GM10847 (cell line): ENCODE results near the gene BIRC6.

Experiments used
- POLR2A ChIP-seq: IDR thresholded peaks from 2 replicates; pipeline ENCODE4 v1.6.1; 2011; ENCODE audit not compliant: insufficient read length; ENCODE audit errors: extremely low read depth

The BIRC6 gene

DNA sequence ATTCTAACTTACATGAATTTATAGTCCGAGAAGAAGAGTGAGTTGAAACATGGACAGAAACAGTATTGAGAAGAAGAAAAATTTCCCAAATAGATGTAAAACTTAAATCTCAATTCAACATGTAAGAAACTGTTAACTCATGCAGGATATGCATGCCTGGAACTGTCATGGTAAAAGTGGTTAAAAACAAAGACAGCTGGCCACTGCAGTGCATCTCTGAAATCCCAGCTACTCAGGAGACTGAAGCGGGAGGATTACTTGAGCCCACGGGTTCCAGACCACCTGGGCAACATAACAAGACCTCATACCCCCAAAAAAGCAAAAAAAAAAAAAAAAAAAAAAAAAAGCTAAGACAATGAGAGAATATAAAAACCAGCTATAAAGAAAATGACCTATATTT, 178.0 kb downstream of the BIRC6 start:
- no peak for TF ChIP-seq POLR2A

DNA sequence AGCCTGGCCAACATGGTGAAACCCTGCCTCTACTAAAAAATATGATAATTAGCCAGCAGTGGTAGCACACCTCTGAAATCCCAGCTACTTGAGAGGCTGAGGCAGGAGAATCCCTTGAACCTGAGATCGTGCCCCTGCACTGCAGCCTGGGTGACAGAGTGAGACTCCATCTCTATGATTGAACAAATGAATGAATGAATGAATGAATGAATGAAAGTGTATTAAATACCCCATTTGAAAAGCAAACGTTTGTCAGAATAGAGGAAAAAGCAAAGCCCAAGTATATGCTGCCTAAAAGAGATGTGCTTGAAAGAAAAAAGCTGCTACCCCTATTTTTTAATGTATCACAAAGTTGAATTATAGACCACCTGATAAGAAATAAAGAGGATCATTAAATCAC, 181.9 kb downstream of the BIRC6 start:
- TF ChIP-seq POLR2A = no peak

GRCh38 chr2:32553829-32554432, 197.1 kb downstream of the BIRC6 start:
- no peak for TF ChIP-seq POLR2A

- TF ChIP-seq POLR2A = no peak
These were observed 201.7 kb downstream of the BIRC6 start for GRCh38 chr2:32558492-32558891.

GRCh38 chr2:32559136-32559535, 202.3 kb downstream of the BIRC6 start:
- TF ChIP-seq POLR2A = no peak

DNA sequence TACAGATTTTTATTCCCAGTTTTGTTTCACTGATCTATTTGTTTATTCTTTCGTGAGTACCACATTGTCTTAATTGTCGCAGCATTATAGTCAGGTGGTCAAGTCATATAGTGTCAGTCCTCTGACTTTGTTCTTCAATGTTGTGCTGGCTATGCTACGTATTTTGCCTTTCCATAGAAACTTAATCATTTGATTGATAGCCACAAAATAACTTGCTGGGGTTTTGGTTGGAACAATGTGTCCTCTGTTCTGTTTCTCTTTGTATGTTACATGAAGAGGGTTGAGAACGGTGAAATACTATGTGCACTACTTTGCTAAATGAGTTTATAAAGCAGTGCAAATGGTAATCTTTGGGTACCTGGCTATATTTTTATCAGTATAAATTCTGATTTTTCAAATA, 206.1 kb downstream of the BIRC6 start:
- TF ChIP-seq POLR2A = no peak

DNA sequence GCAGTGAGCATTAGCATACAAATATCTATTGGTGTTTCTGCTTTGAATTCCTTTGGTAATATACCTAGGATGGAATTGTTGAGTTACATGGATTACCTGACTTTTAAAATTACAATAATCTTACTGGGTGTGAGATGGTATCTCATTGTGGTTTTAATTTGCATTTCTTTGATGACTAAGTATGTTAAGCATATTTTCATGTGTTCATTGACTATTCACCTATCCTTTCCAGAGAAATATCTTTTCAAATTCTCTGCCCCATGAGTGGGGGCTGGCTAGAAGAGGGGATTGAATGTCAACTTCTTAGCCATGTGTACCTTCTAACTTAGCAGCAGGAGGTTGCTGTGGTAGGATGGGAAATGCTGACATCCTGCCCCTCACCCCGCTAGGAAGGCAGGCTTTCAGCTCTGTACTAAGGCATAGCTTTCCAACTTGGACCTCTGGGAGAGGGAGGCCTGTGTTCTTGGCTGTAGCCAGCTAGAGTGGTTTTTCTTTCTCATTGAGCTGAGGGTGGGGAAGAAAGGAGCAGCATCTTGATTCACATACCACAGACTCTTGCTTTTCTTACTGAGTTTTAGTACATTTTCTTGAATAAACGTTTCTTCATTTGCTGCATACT, 207.7 kb downstream of the BIRC6 start:
- no peak for TF ChIP-seq POLR2A

- TF ChIP-seq POLR2A = no peak
These were observed 209.1 kb downstream of the BIRC6 start for GRCh38 chr2:32565902-32566301.

GRCh38 chr2:32572030-32572429, 215.2 kb downstream of the BIRC6 start:
- TF ChIP-seq POLR2A = no peak

- no peak for TF ChIP-seq POLR2A
These were observed 215.9 kb downstream of the BIRC6 start for GRCh38 chr2:32572737-32573136.

DNA sequence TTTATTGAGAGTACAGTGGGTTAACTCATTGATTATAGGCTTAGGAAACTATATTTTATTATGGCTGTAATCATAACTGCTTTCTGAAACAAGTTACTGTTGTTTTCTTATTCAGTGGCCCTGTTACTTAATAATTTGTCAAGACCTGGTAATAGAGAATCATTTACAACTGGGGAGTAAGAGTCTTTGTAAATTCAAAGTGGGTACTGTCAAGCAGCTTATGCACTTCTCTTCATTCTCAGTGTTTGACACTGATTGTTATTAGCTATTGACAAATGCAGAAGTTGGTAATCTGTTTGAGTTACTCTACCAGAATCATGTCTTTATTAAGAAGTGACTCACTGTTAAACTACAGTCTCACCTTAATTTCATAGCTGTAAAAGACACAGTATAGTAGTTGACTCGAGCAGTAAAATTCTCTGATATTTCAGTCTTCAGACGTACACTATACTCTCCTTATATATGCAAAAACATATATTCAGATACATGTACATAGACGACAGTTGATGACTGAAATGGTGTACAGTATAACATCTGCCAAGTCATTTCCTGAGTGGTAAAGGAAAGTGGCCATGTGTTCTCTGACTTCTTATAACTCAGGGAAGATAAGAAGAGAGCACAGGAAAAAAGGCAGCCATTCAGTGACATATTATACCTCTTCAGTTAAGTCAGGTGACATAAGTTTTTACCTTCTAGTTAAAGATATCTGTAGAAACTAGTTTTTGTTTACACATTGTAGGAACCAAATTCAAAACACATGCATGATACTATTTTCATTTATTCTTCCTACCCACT, 235.0 kb downstream of the BIRC6 start:
- TF ChIP-seq POLR2A = no peak

DNA sequence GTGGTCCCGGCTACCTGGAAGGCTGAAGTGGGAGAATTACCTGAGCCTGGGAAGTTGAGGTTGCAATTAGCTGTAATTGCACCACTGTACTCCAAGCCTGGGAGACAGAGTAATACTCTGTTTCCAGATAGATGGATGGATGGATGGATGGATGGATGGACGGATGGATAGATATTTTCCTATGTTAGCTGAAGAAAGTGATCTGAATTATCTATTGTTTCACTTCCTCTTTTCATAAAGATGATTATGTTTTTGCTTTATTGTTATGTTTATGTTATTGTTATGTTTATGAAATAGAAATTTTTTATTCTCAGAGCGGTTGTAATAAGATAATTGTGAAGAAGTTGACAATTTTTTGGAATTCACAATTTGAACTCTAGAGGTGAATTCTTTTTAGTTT, 237.8 kb downstream of the BIRC6 start:
- no peak for TF ChIP-seq POLR2A

- no peak for TF ChIP-seq POLR2A
These were observed 254.5 kb downstream of the BIRC6 start for GRCh38 chr2:32611366-32611765.

DNA sequence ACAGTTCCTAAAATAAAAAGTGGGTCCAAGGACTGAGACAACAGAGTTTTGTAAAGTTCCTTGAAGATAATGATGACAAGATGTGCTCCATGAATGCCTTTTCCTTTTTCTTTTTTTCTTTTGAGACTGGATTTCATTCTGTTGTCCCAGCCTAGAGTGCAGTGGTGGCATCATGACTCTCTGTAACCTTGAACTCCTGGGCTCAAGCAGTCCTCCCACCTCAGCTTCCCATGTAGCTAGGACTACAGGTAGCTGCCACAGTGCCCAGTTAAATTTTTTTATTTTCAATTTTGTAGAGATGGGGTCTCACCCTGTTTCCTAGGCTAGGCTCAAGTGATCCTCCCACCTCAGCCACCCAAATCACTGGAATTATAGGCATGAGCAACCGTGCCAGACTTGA, 254.9 kb downstream of the BIRC6 start:
- TF ChIP-seq POLR2A = no peak

DNA sequence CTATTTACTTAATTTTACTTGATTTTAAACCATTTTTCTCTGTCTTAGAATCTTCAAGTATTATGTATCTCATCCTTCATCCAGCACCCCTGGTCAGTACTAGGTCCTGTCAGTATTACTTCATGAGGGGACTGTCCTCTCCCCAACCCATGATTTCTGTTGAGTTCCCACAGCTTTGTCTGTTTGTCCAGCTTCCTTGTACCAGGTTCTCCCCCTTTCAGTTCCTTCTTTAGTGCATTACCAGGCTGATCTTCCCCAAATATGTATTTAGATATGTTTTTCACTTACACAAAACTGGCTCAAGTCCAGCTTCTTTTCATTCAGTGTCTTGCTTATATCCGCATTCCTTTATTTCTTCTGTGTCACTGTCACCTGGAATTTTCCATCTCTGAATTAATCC, 257.3 kb downstream of the BIRC6 start:
- TF ChIP-seq POLR2A = no peak

- no peak for TF ChIP-seq POLR2A
These were observed 260.9 kb downstream of the BIRC6 start for GRCh38 chr2:32617599-32618189.
